HCT116 (cell line): ENCODE data around the gene ZNF148. TPM values are rescaled to one million over a fixed set of nuclear protein-coding genes. Genes with fewer than 3 reads are reported as not detected.

Experiments used
- ATAC-seq: fragments of 200-7000 bp; cut with Tn5 transposase; 2 replicates; pipeline ENCODE4 v1.9.1; 2020; ENCODE audit warnings: mild to moderate bottlenecking, moderate library complexity
- BruUV-seq: library from RNA; stranded (reverse); fragments of 400-500 nt; replicated peaks from 2 replicates; lab custom pipeline; 2021; lab: Mats Ljungman, UMichigan
- CTCF ChIA-PET: fragments of 300-600 bp; sonication (Branson Sonifier 250); formaldehyde crosslinking; loops from one replicate; lab custom pipeline; 2021; ENCODE audit warnings: antibody characterized with exemption; lab: Charles Lee
- POLR2A ChIA-PET: fragments of 300-600, 350-600 bp; sonication (Branson Sonifier 250); formaldehyde crosslinking; loops from one replicate; lab custom pipeline; 2021; ENCODE audit warnings: antibody characterized with exemption; lab: Charles Lee
- RAD21 ChIA-PET, 2 experiments: fragments of 300-600 bp; sonication (Branson Sonifier 250); formaldehyde crosslinking; loops; one replicate each; lab custom pipeline; 2023; ENCODE audit warnings: low total read pairs in 2 of 2; ENCODE audit not compliant: uncharacterized antibody in 2 of 2, unreplicated experiment in 2 of 2, low non-redundant PET in 1 of 2; lab: Charles Lee
- DNase-seq: peaks from one replicate; pipeline ENCODE4 v3.0.0-alpha.2; 2010; ENCODE audit warnings: low read depth, low spot score
- H2AFZ ChIP-seq: fragments of 200-600 bp; shearing (Covaris generic), sonication (generic); 2 replicates; pipeline ENCODE4 v1.6.1; 2017; ENCODE audit warnings: low read depth, mixed run types, mixed read lengths, antibody characterized with exemption, low read length; ENCODE audit not compliant: poor library complexity, severe bottlenecking
- H3K27ac ChIP-seq: 2 replicates; pipeline ENCODE4 v1.5.1; 2012; ENCODE audit warnings: low read depth, low read length
- H3K27me3 ChIP-seq: fragments of 200-600 bp; sonication (generic); 2 replicates; pipeline ENCODE4 v1.6.1; 2016; ENCODE audit warnings: mixed run types, low read length, mixed read lengths; ENCODE audit not compliant: insufficient read depth
- H3K36me3 ChIP-seq, 2 experiments: fragments of 200-500 bp in 1 of 2; fragments of 200-600 bp in 1 of 2; sonication (Bioruptor generic) in 1 of 2; sonication (generic) in 1 of 2; 2 replicates each; pipeline versions ENCODE4 v1.5.1 to v1.6.1; 2014 to 2016; ENCODE audit warnings: low read length in 2 of 2, inconsistent platforms in 1 of 2, mixed read lengths in 1 of 2, mixed run types in 1 of 2; ENCODE audit not compliant: insufficient read depth in 2 of 2, control insufficient read depth in 1 of 2
- H3K4me1 ChIP-seq, 2 experiments: fragments of 200-600 bp in 1 of 2; sonication (generic) in 1 of 2; 2 replicates each; pipeline versions ENCODE4 v1.5.1 to v1.6.1; 2012 to 2017; ENCODE audit warnings: low read length in 2 of 2, inconsistent platforms in 1 of 2, mild to moderate bottlenecking in 1 of 2, mixed read lengths in 1 of 2, mixed run types in 1 of 2, moderate library complexity in 1 of 2; ENCODE audit not compliant: insufficient read depth in 2 of 2, control insufficient read depth in 1 of 2
- H3K4me2 ChIP-seq: fragments of 200-600 bp; sonication (generic); 2 replicates; pipeline ENCODE4 v1.6.1; 2017; ENCODE audit warnings: mixed run types, low read length, mixed read lengths
- H3K4me3 ChIP-seq, 2 experiments: fragments of 200-600 bp in 1 of 2; sonication (generic) in 1 of 2; replicated peaks in 1 of 2; 2 replicates each; pipeline ENCODE4 v1.5.1; 2011 to 2016; ENCODE audit warnings: low read length in 2 of 2, control low read depth in 1 of 2, low read depth in 1 of 2, mild to moderate bottlenecking in 1 of 2, mixed read lengths in 1 of 2, mixed run types in 1 of 2
- H3K79me2 ChIP-seq: fragments of 200-600 bp; sonication (generic); 2 replicates; pipeline ENCODE4 v1.6.1; 2017; ENCODE audit warnings: mild to moderate bottlenecking, mixed run types, low read length, moderate library complexity, mixed read lengths; ENCODE audit not compliant: insufficient read depth
- H3K9ac ChIP-seq: fragments of 200-600 bp; sonication (generic); 2 replicates; pipeline ENCODE4 v1.6.1; 2016; ENCODE audit warnings: low read length, mixed read lengths
- H3K9me2 ChIP-seq: fragments of 200-600 bp; sonication (generic), shearing (Covaris generic); 2 replicates; pipeline ENCODE4 v1.6.1; 2017; ENCODE audit warnings: mixed run types, mild to moderate bottlenecking, moderate library complexity; ENCODE audit not compliant: insufficient read depth
- H3K9me3 ChIP-seq, 2 experiments: fragments of 200-500 bp in 1 of 2; fragments of 200-600 bp in 1 of 2; sonication (Bioruptor generic) in 1 of 2; sonication (generic) in 1 of 2; 2 replicates each; pipeline ENCODE4 v1.6.1; 2014 to 2017; ENCODE audit warnings: low read length in 2 of 2, mixed read lengths in 2 of 2, inconsistent platforms in 1 of 2, low read depth in 1 of 2, mild to moderate bottlenecking in 1 of 2, mixed run types in 1 of 2, moderate library complexity in 1 of 2; ENCODE audit not compliant: control insufficient read depth in 1 of 2, insufficient read depth in 1 of 2
- H4K20me1 ChIP-seq: fragments of 200-600 bp; sonication (generic), shearing (Covaris generic); 2 replicates; pipeline ENCODE4 v1.6.1; 2017; ENCODE audit warnings: mixed run types, mild to moderate bottlenecking, moderate library complexity; ENCODE audit not compliant: insufficient read depth
- ATF3 ChIP-seq: IDR thresholded peaks from 2 replicates; pipeline ENCODE4 v1.6.1; 2012
- CEBPB ChIP-seq: IDR thresholded peaks from 2 replicates; pipeline ENCODE4 v1.6.1; 2012; ENCODE audit warnings: low read depth
- ELF1 ChIP-seq: IDR thresholded peaks from 2 replicates; pipeline ENCODE4 v1.6.1; 2012; ENCODE audit warnings: low read depth, borderline replicate concordance
- EZH2 ChIP-seq: fragments of 200-600 bp; sonication (generic); IDR thresholded peaks from 2 replicates; pipeline ENCODE4 v1.6.1; 2017; ENCODE audit warnings: antibody characterized with exemption, mixed run types
- EZH2phosphoT487 ChIP-seq: fragments of 200-600 bp; IDR thresholded peaks from 2 replicates; pipeline ENCODE4 v1.6.1; 2018; ENCODE audit warnings: antibody characterized with exemption, borderline replicate concordance
- FOSL1 ChIP-seq: IDR thresholded peaks from 2 replicates; pipeline ENCODE4 v1.6.1; 2012; ENCODE audit warnings: low read depth
- POLR2A ChIP-seq: IDR thresholded peaks from 2 replicates; pipeline ENCODE4 v1.7.0; 2011; ENCODE audit warnings: borderline replicate concordance; ENCODE audit not compliant: insufficient read depth, insufficient read length; ENCODE audit errors: extremely low read depth
- POLR2AphosphoS5 ChIP-seq: IDR thresholded peaks from 2 replicates; pipeline ENCODE4 v1.6.1; 2011; ENCODE audit warnings: mild to moderate bottlenecking, low read depth, low read length, moderate library complexity
- RAD21 ChIP-seq: IDR thresholded peaks from 2 replicates; pipeline ENCODE4 v1.6.1; 2012; ENCODE audit warnings: low read depth, mild to moderate bottlenecking
- REST ChIP-seq: IDR thresholded peaks from 2 replicates; pipeline ENCODE4 v1.6.1; 2012; ENCODE audit warnings: low read depth
- SP1 ChIP-seq: IDR thresholded peaks from 2 replicates; pipeline ENCODE4 v1.6.1; 2012; ENCODE audit warnings: low read depth
- SRF ChIP-seq: IDR thresholded peaks from 2 replicates; pipeline ENCODE4 v1.6.1; 2012; ENCODE audit warnings: low read depth
- TCF7L2 ChIP-seq: IDR thresholded peaks from 2 replicates; pipeline ENCODE4 v1.7.0; 2011; ENCODE audit warnings: borderline replicate concordance, inconsistent platforms; ENCODE audit not compliant: insufficient read depth, insufficient read length; ENCODE audit errors: extremely low read depth
- YY1 ChIP-seq: IDR thresholded peaks from 2 replicates; pipeline ENCODE4 v1.6.1; 2011; ENCODE audit warnings: low read length, low read depth, moderate library complexity, mild to moderate bottlenecking; ENCODE audit not compliant: insufficient replicate concordance; ENCODE audit errors: extremely low read depth
- ZBTB33 ChIP-seq: IDR thresholded peaks from 2 replicates; pipeline ENCODE4 v1.6.1; 2011; ENCODE audit warnings: mild to moderate bottlenecking, low read length, moderate library complexity; ENCODE audit not compliant: insufficient replicate concordance; ENCODE audit errors: extremely low read depth
- ZFX ChIP-seq: fragments of 450-650 bp; IDR thresholded peaks from 2 replicates; pipeline ENCODE4 v1.6.1; 2017
- ZNF274 ChIP-seq: fragments of 200-500 bp; sonication (Bioruptor generic); IDR thresholded peaks from 2 replicates; pipeline ENCODE4 v1.6.1; 2014; ENCODE audit warnings: mild to moderate bottlenecking, low read depth, low read length, inconsistent platforms
- intact Hi-C: fragments of 100-400 bp; cut with micrococcal nuclease; formaldehyde crosslinking; loops from 2 replicates; pipeline ENCODE4 v1.10.0; 2022
- total RNA-seq: library from RNA; stranded (reverse); gene quantifications from one replicate; pipeline ENCODE4 v1.2.1, GENCODE V29; 2021; ENCODE audit not compliant: unreplicated experiment
- TF ChIP-seq, protein P1 (sequence below): IDR thresholded peaks from 2 replicates; pipeline ENCODE4 v1.6.1; 2012
- TF ChIP-seq, protein P2 (sequence below), 3 experiments: fragments of 200-600 bp in 1 of 3; sonication (generic) in 1 of 3; IDR thresholded peaks in 2 of 3; conservative IDR thresholded peaks in 1 of 3; 2 replicates each; pipeline ENCODE4 v1.5.1; 2012 to 2017; ENCODE audit warnings: low read depth in 2 of 3, low read length in 2 of 3, antibody characterized with exemption in 1 of 3, borderline replicate concordance in 1 of 3, control low read depth in 1 of 3, mild to moderate bottlenecking in 1 of 3, mixed read lengths in 1 of 3, mixed run types in 1 of 3, moderate library complexity in 1 of 3; ENCODE audit not compliant: insufficient read depth in 1 of 3

Gene ZNF148
- total RNA-seq, 1 experiment from 2014 or later: 35.0 TPM

DNA sequence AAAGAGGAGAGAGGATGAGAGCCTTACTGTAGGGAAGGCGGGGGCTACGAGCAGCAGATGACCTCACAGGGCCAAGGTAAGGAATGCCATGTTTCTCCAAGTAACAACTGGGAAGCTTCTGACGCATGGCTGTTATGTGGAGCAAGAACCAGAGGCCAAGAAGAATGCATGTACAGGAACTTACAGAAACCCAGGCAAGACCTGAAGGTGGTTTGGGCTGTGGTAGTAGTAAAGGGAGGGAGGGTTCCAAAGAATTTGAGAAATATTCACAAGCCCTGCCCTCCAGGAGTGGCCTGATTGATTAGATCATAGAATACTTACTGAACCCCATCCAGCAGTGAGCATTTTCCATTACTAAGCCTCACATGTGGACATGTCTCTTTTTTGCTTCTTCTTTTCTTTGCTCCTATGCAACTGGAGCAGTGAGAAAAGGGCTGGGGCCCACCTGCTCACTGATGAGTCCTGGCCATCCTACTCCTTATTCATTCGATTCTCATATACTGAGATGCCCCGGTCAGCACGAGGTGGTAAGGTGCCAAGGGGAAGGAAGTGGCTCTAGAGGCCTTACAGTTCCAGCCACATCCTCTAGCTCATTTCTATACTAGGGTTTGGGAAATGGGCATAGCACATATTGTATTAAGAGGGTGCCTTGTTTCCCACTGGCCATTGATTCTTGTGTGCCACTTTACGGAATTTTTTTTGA, 154.2 kb downstream of the ZNF148 start:
- no peaks in the 10 kb centered on the region for H3K4me1 ChIP-seq
- RAD21 ChIA-PET: no interaction called here
- no peaks in the 10 kb centered on the region for H4K20me1 ChIP-seq
- no peaks in the 10 kb centered on the region for H3K9me2 ChIP-seq
- ATAC-seq (no peak), DNase-seq (no peak)
- CTCF ChIA-PET: no interaction called here
- no peaks in the 10 kb centered on the region for H3K9me3 ChIP-seq
- TF ChIP-seq RAD21: no peak
- TF ChIP-seq, protein P1, sequence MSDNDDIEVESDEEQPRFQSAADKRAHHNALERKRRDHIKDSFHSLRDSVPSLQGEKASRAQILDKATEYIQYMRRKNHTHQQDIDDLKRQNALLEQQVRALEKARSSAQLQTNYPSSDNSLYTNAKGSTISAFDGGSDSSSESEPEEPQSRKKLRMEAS: no peak
- TF ChIP-seq YY1: no peak
- TF ChIP-seq SP1: no peak
- TF ChIP-seq ZBTB33: no peak
- no peak for TF ChIP-seq TCF7L2
- no peak for TF ChIP-seq POLR2A
- no peak for TF ChIP-seq CEBPB
- TF ChIP-seq SRF: no peak
- no peak for TF ChIP-seq ZFX
- TF ChIP-seq POLR2AphosphoS5: no peak
- TF ChIP-seq, protein P2, sequence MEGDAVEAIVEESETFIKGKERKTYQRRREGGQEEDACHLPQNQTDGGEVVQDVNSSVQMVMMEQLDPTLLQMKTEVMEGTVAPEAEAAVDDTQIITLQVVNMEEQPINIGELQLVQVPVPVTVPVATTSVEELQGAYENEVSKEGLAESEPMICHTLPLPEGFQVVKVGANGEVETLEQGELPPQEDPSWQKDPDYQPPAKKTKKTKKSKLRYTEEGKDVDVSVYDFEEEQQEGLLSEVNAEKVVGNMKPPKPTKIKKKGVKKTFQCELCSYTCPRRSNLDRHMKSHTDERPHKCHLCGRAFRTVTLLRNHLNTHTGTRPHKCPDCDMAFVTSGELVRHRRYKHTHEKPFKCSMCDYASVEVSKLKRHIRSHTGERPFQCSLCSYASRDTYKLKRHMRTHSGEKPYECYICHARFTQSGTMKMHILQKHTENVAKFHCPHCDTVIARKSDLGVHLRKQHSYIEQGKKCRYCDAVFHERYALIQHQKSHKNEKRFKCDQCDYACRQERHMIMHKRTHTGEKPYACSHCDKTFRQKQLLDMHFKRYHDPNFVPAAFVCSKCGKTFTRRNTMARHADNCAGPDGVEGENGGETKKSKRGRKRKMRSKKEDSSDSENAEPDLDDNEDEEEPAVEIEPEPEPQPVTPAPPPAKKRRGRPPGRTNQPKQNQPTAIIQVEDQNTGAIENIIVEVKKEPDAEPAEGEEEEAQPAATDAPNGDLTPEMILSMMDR (IDR thresholded peaks at IDR 0.05 in 2 of 3, conservative IDR thresholded peaks at IDR 0.05 in 1 of 3; ENCODE audit: borderline replicate concordance in 1 of 3, insufficient read depth in 1 of 3, low read depth in 2 of 3, low read length in 2 of 3): no peak
- no peak for TF ChIP-seq FOSL1
- TF ChIP-seq ATF3: no peak
- no peak for TF ChIP-seq EZH2
- no peak for TF ChIP-seq ELF1
- TF ChIP-seq EZH2phosphoT487: no peak
- TF ChIP-seq REST: no peak
- TF ChIP-seq ZNF274: no peak
- TF ChIP-seq, all 23 proteins: peak for 0
- POLR2A ChIA-PET: no interaction called here
- H3K79me2 ChIP-seq: no peaks in the 10 kb centered on the region
- no peak overlapping the region for H3K27ac ChIP-seq
- H3K4me3 ChIP-seq: no peak overlapping the region
- no peaks in the 10 kb centered on the region for H3K27me3 ChIP-seq
- no peaks in the 10 kb centered on the region for H3K36me3 ChIP-seq
- intact Hi-C loops: no loop called here
- BruUV-seq: no TSS peak
- no peak overlapping the region for H2AFZ ChIP-seq
- H3K9ac ChIP-seq: no peak overlapping the region
- H3K4me2 ChIP-seq: no peak overlapping the region
